IPS-11a (cell line): ENCODE data around the gene AHNAK.
"Not testable (repeated sequence)": the region's sequence is repeated elsewhere in the genome, so short reads cannot be mapped to it uniquely, and the experiment has no call there.

Experiments
- H3K4me3 ChIP-seq: one replicate; pipeline ENCODE4 v1.5.1; 2013; ENCODE audit warnings: low read depth, low read length, control low read depth

AHNAK gene

GRCh38 chr11:62462508-62462892 lies 84.1 kb downstream of the AHNAK start:
- H3K4me3 ChIP-seq: no peak overlapping the region

DNA sequence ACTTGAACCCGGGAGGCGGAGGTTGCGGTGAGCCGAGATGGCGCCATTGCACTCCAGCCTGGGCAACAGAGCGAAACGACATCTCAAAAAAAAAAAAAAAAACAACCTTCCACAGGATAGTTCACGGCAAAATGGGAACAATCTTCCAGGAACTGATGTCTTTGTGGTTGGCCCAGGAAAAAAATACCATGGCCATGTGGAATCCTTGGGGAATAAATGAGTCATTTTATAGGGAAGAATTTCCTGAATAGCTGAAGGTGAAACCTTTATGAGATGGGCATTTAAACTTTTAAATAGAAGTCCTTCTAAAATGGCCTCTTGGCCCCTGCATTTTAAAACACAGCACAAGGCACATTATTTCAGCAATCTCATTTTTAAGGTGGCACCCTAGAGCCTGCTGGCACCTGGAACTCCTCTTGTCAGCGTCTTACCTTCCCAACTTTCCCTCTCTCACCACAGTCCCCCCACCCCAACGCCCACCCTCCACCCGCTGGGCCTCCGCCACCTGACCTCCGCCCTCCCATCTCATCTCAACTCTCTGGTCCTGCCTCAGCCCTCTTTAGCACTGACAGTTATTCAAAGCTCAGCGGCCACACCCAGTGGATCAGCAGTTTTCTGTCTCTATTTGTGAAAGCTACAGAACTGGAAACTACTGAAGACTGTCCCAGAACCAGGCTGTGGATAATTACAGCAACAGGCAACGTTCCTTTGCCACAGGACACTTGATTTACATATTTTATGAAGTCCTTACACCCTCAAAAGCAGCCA lies 84.7 kb downstream of the AHNAK start:
- H3K4me3 ChIP-seq: no peak overlapping the region

DNA sequence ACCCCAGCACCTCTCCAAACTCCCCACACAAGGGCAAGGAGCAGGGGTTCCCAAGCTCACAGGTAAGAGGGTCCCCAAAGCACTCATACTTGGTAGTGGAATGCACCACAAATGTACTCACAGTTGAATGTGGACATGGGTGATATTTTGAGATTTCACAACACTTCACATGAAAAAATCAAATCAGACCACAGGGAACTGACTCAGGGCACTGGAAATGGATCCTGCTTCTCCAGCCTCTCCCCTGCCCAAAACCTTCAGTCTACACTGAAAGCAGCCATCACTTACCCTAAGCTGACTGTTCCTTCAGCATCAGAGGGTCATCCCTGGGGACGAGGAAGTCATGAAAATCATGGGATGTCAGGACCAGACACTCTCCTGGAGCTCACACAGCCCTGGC lies 87.5 kb downstream of the AHNAK start:
- H3K4me3 ChIP-seq: no peak overlapping the region

- no peak overlapping the region for H3K4me3 ChIP-seq
Observed at GRCh38 chr11:62458212-62459002, 88.2 kb downstream of the AHNAK start.

- no peak overlapping the region for H3K4me3 ChIP-seq
Observed at GRCh38 chr11:62457478-62457877, 89.1 kb downstream of the AHNAK start.

DNA sequence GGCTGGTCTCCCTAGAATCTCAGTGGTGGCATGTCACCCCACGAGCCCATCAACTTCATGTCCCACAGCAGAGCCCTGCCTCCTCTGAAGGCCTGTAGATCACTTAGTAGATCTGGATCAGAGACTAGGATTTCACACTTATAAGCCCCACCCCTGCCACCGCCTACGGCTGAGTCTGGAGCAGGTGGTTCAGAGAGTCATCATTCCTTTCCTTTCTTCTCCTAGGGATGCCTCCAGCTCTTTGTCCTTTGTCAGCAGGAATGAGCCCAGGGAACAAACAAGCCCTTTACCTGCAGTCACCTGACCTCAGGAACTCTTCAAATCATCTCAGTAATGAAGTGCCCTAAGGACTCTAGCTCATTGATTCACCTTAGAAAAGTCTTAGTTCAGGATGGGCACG lies 90.0 kb downstream of the AHNAK start:
- H3K4me3 ChIP-seq: no peak overlapping the region

DNA sequence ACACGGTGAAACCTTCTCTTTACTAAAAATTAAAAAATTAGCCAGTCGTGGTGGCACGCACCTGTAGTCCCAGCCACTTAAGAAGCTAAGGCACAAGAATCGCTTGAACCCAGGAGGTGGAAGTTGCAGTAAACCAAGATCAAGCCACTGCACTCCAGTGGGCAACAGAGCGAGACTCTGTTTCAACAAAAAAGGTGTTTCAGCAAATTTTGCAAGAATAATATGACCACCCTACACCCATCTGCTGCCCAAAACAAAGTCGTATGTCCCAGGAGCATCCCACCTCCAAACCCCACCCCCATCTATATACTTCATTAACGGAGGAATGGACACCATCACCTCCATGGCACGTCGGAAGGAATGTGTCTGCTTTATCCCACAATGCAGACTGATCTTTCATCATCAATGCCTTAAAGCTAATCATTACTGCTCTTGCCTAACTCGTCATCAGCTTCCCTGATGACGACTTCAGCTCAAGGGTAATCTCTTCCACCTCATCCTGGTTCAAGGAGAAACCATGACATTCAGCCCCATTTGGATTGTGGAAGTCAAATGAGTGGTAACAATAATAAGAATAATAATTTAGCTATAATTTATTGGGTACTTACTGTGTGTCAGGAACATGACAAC lies 93.7 kb downstream of the AHNAK start:
- H3K4me3 ChIP-seq: no peak overlapping the region

- no peak overlapping the region for H3K4me3 ChIP-seq
Observed at GRCh38 chr11:62452261-62452660, 94.3 kb downstream of the AHNAK start.

GRCh38 chr11:62451241-62451621 lies 95.4 kb downstream of the AHNAK start:
- H3K4me3 ChIP-seq: no peak overlapping the region

GRCh38 chr11:62450543-62451240 lies 95.9 kb downstream of the AHNAK start:
- no peak overlapping the region for H3K4me3 ChIP-seq

GRCh38 chr11:62449912-62450311 lies 96.7 kb downstream of the AHNAK start:
- not testable (repeated sequence) for H3K4me3 ChIP-seq

- no peak overlapping the region for H3K4me3 ChIP-seq
Observed at GRCh38 chr11:62449451-62449851, 97.2 kb downstream of the AHNAK start.

GRCh38 chr11:62446091-62446490 lies 100.5 kb downstream of the AHNAK start:
- H3K4me3 ChIP-seq: no peak overlapping the region

DNA sequence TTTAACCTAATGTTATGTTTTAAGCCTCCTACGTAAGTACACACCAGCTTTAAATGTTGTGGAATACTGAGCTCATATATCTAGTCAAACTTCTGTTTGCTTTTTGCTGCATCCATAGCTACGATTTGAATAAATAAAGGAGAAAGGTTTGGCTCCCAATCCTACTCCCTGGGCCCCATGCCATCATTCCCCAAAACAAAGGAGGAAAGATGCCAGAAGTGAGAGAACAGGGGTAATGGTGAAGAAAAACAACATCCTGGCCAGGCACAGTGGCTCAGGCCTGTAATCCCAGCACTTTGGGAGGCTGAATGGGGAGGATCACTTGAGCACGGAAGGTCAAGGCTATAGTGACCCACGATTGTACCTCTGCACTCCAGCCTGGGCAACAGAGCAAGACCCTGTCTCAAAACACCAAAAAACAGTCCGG lies 101.3 kb downstream of the AHNAK start:
- no peak overlapping the region for H3K4me3 ChIP-seq

DNA sequence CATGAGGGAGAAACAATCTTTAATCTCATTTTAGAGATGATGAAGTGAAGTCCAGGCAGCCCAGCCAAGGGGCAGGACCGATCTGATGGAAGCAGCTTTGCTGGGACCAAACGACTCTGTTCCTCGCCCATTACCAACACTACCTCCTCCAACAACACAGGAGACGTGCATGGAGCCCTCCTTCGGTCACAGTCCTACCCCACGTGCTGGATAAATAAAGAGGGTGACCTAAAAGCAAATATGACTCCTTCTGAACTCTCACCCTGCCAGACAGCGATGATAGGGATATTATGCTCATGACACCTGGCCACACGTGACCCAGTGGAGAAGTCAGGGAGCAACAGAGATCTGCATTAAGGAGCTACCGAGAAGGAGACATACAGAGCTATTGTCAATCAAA lies 101.8 kb downstream of the AHNAK start:
- no peak overlapping the region for H3K4me3 ChIP-seq

DNA sequence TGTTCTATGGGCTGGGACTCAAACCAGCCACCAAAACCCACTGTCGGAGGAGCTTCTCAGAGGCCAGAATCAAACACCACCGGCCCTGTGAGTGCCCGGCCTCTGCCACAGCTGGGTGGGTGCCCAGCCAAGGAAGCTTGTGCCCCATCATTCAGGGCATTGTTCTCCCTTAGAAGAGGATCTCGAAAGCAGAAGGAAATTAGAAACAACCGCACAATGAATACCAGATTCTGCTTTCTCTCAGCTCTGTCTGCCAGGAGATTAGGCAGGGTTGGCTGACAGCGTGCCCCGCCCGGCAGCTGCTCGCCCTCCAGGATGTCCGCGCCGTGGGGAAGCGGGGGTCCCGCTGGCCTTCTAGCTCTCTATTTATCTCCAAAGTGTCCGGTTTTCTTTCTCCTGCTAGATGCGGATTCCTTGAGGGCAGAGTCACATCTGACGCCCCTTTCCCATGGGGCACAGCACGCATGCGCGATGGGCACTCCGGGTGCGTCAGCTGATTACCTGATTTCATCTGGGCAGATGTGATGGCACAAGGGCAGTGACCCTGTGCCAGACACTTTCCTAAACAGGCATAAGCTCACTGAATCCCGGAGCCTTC lies 102.3 kb downstream of the AHNAK start:
- H3K4me3 ChIP-seq: no peak overlapping the region

DNA sequence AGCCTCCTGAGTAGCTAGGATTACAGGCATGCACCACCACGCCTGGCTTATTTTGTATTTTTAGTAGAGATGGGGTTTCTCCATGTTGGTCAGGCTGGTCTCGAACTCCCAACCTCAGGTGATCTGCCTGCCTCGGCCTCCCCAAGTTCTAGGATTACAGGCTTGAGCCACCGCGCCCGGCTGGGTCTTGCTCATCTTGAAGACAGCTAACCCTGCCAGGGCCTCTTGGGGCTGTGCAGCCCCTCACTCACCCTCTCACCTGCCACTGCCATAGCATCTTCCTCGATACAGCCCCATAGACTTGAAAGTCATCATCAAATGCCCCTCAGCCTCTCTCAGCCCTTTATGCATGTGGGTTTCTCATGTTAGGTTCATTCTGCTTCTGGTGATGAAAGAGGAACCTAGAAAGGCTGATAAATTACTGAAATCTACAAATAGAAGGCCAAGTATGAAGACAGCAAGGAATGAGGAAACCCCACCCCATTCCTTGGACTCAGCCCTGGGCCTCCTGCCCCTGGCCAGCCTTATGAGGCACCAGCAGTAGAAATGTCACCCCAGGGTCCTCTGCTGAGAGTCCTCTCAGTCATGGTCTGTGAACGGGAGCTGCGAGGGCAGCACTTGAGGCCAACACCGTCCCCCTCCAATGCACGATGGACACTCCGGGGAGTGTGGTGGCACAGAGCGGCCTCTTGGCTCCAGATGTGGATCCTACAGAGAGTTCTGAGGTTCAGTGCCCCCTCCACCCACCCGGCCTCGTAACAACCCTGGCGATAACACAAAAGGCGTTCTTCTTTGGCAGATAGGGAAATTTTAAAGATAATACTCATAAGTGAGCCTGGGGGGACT lies 103.0 kb downstream of the AHNAK start:
- no peak overlapping the region for H3K4me3 ChIP-seq

DNA sequence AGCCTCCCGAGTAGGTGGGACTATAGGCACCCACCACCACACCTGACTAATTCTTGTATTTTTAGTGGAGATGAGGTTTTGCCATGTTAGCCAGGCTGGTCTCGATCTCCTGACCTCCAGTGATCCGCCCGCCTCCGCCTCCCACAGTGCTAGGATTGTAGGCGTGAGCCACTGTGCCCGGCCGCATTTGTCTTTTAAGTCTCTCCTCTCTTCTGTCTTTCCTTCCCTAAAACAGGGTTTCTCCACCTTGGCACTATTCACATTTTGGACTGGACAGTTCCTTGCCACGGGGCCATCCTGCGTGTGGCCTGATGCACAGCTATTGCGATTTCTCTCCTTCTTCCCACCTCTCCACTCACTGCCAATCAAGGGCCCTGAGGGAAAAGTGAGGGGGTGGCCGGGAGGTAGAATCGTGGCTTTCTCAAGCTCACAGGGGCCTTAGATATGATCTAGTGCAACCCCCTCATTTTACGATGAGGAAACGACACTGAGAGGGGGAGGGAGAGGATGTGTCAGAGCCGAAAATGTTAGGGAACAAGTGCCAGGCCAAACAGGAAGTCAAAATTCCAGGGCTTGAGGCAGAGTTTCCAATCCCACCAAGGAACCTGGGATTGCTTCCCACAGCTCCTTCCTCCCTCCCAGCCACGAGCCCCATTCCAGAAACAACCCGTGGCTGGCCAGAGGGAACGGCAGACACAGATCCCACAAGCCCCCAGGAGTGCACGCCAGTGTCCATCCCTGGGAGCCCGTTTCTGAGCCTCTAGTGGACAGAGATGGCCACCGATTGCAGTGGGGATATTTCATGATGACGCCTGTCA lies 106.6 kb downstream of the AHNAK start:
- no peak overlapping the region for H3K4me3 ChIP-seq

DNA sequence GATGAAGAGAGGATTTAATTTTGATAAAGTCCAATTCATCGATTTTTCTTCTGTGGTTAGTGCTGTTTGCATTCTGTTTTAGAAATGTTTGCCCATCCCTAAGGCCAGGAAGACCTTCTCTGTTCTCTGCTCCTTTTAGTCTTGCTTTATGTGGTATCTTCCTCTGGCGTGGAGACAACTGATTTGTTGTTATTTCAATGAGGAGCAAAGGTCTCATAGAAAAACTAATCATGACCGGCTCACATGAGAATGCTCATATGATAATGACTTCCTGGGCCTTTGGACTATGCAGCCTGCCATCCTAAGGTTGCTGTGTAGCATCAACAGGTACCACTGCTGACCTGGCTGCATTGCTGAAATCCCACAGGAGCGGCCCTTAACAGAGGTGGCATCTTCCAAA lies 108.0 kb downstream of the AHNAK start:
- no peak overlapping the region for H3K4me3 ChIP-seq
